ENCODE measurements around the gene MDM2. TPM values are rescaled to one million over a fixed set of nuclear protein-coding genes. Genes with fewer than 3 reads are reported as not detected.
"Not testable (repeated sequence)": the region's sequence is repeated elsewhere in the genome, so short reads cannot be mapped to it uniquely, and the experiment has no call there.

Gene MDM2
- total RNA-seq, 1 experiment from 2014 or later, result 24.2 TPM

GRCh38 chr12:68825569-68826217, 17.7 kb downstream of the MDM2 start:
- DNase-seq (ENCODE audit: low read depth), result no peak

DNA sequence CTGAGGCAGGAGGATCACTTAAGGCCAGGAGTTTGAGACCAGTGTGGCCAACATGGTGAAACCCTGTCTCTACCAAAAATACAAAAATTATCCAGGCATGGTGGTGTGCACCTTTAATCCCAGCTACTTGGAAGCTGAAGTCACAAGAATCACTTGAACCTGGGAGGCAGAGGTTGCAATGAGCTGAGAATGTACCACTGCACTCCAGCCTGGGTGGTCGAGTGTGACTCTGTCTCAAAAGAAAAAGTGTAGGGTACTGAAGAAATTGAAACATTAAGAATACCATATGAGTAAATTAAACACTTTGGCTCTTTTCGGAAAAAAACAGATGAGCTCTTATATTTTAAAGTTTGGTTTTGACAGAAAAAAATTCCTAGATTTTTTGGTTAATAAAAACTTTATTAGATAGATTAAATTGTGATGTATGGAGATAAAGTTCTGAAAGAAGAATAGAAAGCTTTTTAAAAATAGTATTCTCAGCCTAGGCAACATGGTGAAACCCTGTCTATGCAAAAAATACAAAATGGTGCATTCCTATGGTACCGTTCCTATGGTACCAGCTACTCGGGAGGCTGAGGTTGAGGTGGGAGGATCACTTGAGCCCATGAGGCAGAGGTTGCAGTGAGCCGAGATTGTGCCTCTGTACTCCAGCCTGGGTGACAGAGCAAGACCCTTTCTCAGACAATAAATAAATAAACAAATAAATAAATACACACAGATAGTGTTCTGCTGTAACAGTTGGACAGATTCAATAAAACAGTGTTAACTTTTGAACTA, 20.1 kb downstream of the MDM2 start:
- no peak for DNase-seq (ENCODE audit: low read depth)

- DNase-seq (ENCODE audit: low read depth), result no peak
Observed at GRCh38 chr12:68828672-68829068, 20.7 kb downstream of the MDM2 start.

DNA sequence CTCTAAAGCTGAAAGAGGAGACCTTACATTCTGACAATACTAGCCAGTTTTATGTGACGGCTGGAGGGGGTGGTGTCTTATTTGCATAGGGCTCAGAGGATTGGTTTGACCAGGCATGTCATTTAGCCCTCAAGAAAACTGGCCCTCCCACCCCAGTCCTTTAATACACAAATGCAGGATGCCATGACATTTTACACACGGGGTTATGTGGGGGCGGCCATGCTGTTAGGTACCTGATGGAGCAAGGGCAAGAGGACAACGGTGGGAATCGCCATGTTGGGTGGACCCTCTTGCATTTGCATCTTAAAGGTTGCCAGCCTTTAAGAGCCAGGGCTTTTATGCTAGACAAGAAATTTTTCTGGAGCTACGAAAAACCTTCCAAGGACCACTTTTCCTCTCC, 23.3 kb downstream of the MDM2 start:
- no peak for DNase-seq (ENCODE audit: low read depth)

DNA sequence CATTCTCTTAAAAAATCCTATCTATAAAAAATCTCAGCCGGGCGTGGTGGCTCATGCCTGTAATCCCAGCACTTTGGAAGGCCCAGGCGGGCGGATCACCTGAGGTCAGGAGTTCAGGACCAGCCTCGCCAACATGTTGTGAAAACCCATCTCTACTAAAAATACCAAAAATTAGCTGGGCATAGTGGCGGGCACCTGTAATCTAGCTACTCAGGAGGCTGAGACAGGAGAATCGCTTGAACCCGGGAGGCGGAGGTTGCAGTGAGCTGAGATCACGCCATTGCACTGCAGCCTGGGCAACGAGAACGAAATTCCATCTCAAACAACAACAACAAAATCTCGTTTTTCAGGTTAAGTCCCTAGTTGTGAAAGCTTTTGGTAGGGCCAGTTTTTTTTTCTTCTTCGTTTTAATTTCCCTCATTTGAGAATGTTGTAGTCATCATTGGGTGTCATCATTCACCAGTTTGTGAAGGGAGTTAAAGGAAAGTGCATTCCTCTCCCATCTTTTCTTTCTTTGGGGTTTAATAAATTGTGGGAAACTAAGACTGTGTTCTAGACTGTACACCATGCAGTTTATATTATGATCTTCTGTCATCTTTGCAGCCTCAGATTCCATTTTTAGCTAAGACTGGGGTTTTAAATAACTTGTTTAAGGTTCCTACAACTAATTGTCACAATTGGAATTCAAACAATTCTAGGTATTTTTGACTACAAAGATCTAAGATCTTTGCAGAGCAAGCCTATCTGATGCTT, 23.9 kb downstream of the MDM2 start:
- no peak for DNase-seq (ENCODE audit: low read depth)

DNA sequence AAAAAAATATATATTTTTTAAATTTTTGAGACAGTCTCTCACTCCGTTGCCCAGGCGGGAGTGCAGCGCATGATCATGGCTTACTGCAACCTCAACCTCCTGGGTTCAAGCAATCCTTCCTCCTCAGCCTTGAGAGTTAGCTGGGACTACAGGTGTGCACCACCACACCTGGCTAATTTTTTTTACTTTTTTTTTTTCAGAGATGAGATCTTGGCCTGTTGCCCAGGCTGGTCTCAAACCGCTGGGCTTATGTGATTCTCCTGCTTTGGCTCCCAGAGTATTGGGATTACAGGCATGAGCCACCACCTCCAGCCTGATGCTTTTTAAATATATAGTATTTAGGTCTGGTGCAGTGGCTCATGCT, 24.5 kb downstream of the MDM2 start:
- no peak for DNase-seq (ENCODE audit: low read depth)

DNA sequence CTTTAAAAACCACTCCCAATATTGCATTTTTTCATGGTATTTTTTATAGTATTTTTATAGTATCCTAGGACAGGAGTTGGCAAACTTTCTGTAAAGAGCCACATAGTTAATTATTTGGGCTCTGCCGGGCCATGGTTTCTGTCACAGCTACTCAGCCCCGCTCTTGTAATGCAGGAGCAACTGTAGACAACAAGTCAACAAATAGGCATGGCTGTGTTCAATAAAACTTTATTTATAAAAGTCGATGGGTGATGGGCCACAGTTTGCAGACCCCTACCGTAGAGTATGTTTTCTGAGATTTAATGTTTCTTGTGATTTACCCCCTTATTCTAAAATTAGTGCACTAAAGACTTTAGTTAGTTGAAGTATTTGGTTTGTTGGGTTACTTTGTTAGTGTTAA, 25.5 kb downstream of the MDM2 start:
- DNase-seq (ENCODE audit: low read depth), result no peak

DNA sequence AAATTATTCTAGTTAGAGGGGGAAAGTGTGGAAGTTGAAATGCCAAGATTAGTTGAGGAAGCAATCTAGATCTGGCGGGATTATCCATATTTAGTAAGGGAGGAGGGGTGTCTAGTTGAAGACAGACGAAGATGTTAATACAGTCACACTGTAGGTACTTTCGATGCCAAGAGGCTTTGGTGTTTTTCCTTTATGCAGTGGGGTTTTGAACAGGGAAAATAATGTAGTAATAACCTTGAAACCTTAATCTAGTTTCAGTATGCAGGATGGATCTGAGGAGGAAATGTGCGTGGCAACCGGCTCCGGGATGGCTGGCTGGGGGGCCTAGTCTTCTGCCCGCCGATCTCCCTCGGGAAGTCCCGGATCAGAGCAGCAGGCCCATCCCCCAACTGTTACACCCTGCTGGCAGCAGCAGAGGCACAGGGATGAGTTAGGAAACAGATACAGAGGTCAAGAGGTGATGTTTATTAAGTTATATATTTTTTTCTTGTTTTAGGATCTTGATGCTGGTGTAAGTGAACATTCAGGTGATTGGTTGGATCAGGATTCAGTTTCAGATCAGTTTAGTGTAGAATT, 27.4 kb downstream of the MDM2 start:
- DNase-seq (ENCODE audit: low read depth), result no peak

- no peak for DNase-seq (ENCODE audit: low read depth)
Observed at GRCh38 chr12:68837215-68837614, 29.2 kb downstream of the MDM2 start.

- DNase-seq (ENCODE audit: low read depth), result no peak
Observed at GRCh38 chr12:68838046-68838886, 30.3 kb downstream of the MDM2 start.

GRCh38 chr12:68839183-68840147, 31.5 kb downstream of the MDM2 start:
- DNase-seq (ENCODE audit: low read depth), result no peak

DNA sequence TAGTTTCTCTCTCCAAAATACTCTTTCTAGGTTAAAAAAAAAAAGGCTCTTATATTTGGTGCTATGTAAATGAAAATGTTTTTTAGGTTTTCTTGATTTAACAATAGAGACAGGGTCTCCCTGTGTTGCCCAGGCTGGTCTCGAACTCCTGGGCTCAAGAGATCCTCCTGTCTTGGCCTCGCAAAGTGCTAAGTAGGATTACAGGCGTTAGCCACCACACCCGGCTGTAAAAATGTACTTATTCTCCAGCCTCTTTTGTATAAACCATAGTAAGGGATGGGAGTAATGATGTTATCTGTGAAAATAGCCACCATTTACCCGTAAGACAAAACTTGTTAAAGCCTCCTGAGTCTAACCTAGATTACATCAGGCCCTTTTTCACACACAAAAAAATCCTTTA, 33.2 kb downstream of the MDM2 start:
- DNase-seq (ENCODE audit: low read depth), result not testable (repeated sequence)

GRCh38 chr12:68841717-68842116, 33.7 kb downstream of the MDM2 start:
- no peak for DNase-seq (ENCODE audit: low read depth)

- DNase-seq (ENCODE audit: low read depth), result no peak
Observed at GRCh38 chr12:68842123-68842522, 34.1 kb downstream of the MDM2 start.

DNA sequence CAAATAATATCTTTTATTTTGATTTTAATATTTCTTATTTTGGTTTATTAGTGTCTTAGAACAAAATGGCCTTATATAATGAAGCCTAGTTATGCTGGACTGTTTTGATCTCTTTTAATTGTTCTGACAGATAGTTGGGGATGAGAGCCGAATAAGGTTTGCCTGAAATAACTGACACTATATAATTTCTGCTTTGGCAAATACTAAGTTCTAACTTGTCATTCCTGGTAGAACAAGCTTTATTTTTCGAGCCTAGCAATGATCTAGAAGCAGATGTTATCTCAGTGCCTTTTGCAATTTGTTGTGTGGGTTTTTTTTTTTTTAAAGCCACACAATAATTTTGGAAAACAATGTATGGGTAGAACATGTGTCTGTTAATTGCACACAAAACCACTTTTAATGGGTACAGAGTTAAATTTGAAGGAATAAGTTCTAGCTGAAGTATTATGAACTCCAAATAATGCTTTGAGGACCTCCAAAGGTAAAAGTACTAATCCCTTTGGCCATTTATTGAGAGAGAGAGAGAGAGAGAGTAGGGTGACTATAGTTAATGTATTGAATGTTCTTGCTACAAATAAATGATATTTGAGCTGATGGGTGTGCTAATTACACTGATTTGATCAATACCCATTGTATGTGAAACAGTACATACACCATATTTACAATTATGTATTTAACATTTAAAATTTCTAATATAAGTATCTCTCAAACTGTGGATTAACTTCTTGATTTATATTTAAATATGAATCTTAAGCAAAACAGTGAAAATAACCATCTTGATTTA, 35.0 kb downstream of the MDM2 start:
- no peak for DNase-seq (ENCODE audit: low read depth)

DNA sequence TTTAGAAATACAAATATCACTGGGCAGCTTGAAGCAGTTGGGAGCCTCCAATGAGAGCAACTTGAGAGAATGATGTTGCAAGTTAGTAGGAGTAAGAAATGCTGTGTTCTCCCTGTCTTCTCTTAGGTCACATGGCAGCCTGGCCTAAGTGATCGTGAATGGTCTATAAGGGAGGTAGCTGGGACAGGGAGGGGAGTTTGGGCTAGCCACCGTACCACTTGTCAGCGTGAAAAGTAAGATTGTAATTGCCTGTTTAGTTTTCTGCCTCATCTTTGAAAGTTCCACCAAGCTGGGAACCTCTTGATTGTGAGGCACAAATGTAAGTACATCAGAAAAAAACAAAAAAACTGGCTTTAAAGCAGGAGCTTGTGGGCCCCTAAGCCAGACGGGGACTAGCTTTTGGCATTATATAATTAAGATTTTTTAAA, 36.4 kb downstream of the MDM2 start:
- DNase-seq (ENCODE audit: low read depth), result no peak

DNA sequence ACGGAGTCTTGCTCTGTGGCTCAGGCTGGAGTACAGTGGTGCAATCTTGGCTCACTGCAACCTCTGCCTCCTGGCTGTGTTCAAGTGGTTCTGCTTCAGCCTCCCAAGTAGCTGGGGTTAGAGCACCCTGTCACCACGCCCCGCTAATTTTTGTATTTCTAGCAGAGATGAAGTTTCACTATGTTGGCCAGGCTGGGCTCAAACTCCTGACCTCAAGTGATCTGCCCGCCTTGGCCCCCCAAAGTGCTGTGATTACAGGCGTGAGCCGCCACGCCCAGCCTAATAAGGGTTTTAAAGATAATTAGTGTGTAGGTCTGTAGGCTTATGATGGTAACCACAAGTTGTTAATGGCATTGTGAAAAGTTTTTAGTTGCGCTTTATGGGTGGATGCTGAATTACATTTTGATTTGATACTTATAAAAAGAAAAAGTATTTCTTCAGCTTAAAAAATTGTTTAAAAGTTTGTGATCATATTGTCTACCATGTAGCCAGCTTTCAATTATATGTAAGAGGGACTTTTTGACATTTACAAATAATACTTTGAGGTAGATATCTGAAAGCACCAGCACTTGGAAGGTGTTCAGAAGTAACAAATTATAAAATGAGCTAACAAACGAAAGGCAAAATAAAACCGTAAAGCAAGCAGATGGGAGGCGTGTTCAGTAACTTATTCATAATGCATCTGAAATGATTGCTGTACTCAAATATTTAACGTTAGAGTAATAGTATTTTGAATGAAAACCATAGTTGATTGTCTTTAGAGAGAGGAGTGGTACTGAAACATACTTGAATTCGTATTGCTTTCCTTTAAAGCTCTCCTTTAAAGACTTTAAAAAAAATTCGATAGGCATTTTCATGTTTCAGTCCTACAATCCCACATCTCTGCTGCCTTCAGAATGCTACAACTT, 37.1 kb downstream of the MDM2 start:
- DNase-seq (ENCODE audit: low read depth), result no peak

DNA sequence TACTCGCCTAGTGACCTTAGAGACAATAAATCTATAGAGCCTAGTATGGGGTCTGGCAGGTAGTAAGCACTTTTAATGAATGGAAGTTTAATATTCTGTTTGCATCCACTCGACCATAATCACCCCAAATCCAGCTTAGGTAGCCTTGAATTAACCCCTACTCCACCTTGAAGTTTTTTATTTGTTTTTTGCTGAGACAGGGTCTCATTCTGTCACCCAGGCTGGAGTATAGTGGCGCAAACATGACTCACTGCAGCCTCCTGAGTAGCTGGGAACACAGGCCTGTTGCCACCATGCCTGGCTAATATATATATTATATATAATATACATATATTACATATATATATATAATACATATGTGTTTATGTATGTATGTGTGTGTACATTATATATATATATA, 38.8 kb downstream of the MDM2 start:
- DNase-seq (ENCODE audit: low read depth), result no peak

DNA sequence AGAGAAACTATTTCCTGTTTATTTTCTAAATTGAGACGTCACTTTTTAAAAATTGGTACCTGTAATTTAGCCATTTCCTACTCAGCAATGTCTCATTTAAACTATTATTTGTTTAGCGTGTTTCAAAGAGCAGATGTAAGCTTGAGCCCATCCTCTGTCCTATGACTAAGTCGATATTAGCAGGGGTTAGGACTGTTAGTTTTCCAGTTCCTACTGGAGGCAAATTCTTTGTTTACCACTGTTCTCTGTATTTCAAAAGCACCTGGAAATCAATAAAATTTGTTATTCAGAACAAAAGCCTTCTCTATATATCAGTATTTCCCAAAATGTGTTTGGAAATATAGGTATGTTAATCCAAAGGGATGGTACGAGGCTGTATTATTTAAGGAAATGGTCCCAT, 42.4 kb downstream of the MDM2 start:
- no peak for DNase-seq (ENCODE audit: low read depth)
